OCI-LY1 (cell line): ENCODE results near the gene ZBTB20.

Experiments
- CTCF ChIP-seq: fragments of 200-600 bp; sonication (generic), shearing (Covaris generic); IDR thresholded peaks from 2 replicates; pipeline ENCODE4 v1.5.1; 2017; ENCODE audit warnings: mild to moderate bottlenecking, antibody characterized with exemption, low read length, moderate library complexity, mixed read lengths
- EZH2 ChIP-seq: fragments of 200-600 bp; sonication (generic), shearing (Covaris generic); IDR thresholded peaks from 2 replicates; pipeline ENCODE4 v1.8.0; 2017; ENCODE audit warnings: borderline replicate concordance, mixed run types, mild to moderate bottlenecking, antibody characterized with exemption, low read length, moderate library complexity, mixed read lengths

- TF ChIP-seq CTCF, result no peak
- no peak for TF ChIP-seq EZH2
These were observed 781.2 kb downstream of the ZBTB20 start for GRCh38 chr3:114365909-114366308.
